NOMO-1 (cell line): ENCODE results near the gene TMEM161A.

Experiments
- DNase-seq, 2 experiments: peaks; one replicate each; lab custom pipeline; 2025; ENCODE audit not compliant: unreplicated experiment in 2 of 2; lab: John Stamatoyannopoulos, UW

Gene TMEM161A

DNA sequence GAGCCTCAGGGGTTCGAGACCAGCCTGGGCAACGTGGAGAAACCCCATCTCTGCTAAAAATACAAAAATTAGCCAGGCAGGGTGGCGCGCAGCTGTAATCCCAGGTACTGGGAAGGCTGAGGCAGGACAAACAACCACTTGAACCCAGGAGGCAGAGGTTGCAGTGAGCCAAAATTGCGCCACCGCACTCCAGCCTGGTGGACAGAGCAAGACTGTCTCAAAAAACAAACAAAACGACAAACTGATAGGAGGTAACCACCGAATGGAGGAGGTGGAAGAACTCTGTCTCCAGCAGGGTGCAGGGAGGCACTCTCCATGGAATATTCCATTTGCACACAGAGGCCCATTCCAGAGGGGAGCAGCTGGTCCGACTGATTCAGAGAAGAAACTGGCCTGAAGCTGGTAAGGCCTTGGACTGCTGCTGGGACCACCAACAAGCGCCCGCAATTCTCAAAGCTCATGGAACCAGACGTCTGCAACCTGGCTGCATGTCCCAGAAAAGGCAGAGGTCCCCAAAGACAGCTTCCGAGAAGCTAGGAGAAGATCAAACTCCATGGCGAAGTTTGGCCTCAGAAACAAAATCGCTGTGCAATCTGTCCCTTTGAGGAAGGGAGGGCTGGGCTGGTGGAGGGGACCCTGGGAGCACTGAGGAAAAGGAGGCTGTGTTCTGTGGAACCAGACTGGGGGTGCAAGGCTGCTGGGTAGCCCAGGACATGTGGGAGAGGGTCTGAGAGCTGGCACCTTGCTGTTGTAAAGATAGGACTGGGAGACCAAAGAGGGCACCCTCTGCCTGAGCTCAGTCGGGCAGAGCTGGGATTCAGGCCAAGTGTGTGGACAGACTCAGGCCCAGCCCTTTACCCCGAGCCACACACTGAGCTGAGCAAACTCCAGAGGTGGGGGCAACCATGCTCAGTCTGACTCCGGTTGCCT is 39.3 kb downstream of the TMEM161A start:
- DNase-seq = no peak

DNA sequence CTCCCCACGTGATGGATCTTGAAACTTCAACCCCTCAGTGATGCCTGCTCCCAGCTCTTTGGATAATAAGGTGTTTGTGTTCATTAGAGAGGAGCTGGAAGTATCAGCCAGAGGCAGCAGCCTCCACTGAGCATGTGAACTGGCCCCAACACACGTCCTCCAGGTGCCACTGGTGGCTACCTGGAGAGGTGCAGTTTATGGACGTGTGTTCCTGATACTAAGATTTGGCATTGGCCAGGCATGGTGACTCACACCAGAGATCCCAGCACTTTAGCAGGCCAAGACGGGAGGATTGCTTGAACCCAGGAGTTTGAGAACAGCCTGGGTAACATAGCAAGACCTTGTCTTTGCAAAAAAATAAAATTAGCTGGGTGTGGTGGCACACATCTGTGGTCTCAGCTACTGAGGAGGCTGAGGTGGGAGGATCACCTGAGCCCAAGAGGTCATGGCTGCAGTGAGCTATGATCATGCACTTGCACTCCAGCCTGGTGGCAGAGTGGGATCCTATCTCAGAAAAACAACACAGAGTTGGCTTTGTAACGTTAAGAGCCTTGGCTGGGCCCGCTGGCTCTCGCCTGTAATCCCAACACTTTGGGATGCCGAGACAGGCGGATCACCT is 40.1 kb downstream of the TMEM161A start:
- DNase-seq = no peak

GRCh38 chr19:19096641-19097627 is 41.3 kb downstream of the TMEM161A start:
- DNase-seq = no peak

DNA sequence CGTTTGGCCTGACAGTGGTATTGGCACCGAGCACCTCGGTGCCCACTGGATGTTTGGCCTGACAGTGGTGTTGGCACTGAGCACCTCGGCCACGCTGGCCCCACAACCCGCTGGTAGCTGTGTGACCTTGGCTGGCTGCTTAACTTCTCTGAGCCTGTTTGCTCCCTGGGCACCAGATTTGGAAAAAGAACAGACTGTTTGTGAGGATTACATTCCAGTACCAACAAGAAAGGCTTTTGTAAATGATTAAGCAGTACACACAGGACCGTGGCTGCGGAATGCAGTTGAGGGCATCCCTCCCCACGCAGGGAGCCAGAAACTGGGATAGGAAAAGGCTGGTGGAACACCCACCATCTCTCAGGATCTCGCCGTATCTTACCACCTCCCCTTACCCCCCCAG is 42.6 kb downstream of the TMEM161A start:
- no peak for DNase-seq

DNA sequence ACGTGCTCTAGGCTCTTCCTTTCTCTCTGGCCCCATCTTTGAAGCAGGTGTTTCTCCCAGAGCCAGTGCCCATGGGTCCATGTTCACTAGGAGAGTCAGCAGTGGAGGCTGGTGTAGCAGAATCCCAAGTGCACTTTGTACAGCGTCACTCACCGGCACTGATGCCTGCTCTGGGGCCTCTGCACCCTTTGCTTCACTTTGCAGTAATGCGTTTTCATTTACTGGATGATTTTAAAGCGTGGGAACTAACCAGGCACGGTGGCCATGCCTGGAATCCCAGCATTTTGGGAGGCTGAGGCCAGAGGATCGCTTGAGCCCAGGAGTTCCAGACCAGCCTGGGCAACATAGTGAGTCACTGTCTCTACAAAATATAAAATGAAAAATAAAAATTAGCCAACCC is 43.8 kb downstream of the TMEM161A start:
- no peak for DNase-seq

- no peak for DNase-seq
Measured at GRCh38 chr19:19087676-19088075, 50.6 kb downstream of the TMEM161A start.

- DNase-seq = no peak
Measured at GRCh38 chr19:19083413-19084178, 54.7 kb downstream of the TMEM161A start.

DNA sequence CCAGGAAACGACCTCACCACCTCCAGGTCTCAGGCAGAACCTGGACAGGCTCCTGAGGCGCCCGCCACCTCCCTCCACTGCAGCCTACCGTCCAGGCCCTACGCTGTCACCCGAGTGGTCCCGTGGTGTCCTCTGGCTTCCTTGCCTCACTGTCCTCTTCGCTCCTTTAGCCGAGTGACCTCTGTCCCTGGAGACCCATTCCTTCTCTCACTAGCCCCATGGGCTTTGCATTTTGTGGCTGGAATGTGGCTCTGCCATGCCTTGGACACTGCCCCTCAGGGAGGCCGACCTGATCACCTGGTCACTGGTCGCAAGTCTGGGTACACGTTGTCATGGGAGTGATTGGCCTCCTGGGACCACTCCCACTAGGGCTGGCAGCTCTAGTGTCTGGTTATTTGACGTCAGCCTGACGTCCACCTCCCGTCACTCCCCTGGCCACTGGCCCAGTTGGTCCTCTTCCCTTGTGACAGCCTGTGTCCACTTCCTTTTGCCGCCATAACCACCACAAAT is 56.6 kb downstream of the TMEM161A start:
- DNase-seq = no peak

GRCh38 chr19:19079571-19079970 is 58.7 kb downstream of the TMEM161A start:
- DNase-seq = no peak

- no peak for DNase-seq
Measured at GRCh38 chr19:19078801-19079200, 59.5 kb downstream of the TMEM161A start.

DNA sequence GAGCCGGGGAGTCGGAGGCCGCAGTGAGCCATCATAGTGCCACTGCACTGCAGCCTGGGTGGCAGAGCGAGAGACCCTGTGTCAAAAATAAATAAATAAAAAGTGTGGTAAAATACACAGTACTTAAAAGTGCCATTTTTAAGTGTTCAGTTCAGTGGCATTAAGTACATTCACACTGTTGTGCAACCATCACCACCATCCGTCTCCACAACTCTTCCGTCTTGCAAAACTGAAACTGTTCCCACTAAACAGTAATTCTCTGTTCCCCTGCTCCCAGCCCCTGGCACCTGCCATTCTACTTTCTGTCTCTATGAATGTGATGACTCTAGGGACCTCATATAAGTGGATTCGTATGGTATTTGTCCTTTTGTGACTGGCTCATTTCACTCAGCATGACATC is 61.2 kb downstream of the TMEM161A start:
- DNase-seq = peak; percentile 55 to 56

- no peak for DNase-seq
Measured at GRCh38 chr19:19076476-19076875, 61.8 kb downstream of the TMEM161A start.

DNA sequence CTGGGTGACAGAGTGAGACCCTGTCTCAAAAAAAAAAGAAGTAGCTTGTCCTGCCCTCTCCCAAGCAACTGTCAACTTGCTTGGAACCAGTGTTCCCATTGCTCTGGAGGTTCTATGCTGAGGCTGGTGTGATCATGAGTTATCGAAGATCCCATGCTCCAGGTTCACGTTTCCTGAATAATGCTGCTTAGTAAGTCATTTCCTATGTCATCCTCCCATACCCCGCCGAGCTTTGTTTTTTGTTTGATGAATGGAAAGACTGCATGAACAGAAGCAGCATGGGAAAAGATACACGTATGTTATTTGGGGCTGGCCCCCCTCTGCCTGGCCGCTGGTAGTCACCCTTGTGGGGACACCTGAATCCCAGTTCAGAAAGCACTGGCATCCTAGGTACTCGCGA is 63.2 kb downstream of the TMEM161A start:
- DNase-seq = no peak

- no peak for DNase-seq
Measured at GRCh38 chr19:19074196-19074882, 63.9 kb downstream of the TMEM161A start.

DNA sequence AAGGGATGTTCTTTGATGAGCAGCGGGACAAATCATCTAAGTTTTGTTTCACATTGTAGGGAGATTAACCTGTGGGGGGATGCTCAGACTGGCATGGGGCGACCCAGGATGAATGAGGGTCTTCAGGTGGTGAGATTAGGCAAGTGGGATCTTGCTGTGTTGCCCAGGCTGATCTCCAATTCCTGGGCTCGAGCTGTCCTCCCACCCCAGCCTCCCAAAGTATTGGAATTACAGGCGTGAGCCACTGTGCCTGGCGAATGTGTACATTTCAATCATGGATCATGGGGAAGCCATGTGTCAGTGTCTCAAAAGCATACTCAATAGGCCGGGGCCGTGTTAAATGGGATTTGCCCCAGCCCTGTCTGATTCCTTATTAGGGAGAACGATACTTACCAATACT is 66.4 kb downstream of the TMEM161A start:
- no peak for DNase-seq
